Nephron (organoid): Measurements from ENCODE around the gene TMEM14C.
A peak's percentile ranks its signal among the peaks of the same experiment; 100 is the strongest.

ENCODE experiments used
- H3K27ac Mint-ChIP-seq, 3 experiments: 2 replicates each; pipeline ENCODE4 v1.8.0; 2020; ENCODE audit warnings: mixed read lengths in 3 of 3, mild to moderate bottlenecking in 2 of 3, moderate library complexity in 1 of 3
- H3K27me3 Mint-ChIP-seq: 2 replicates; pipeline ENCODE4 v1.8.0; 2021; ENCODE audit warnings: low read depth, mild to moderate bottlenecking, moderate library complexity, mixed read lengths
- H3K36me3 Mint-ChIP-seq: 2 replicates; pipeline ENCODE4 v1.8.0; 2020; ENCODE audit warnings: low read depth, mixed read lengths
- H3K4me1 Mint-ChIP-seq: 2 replicates; pipeline ENCODE4 v1.8.0; 2020; ENCODE audit warnings: mixed read lengths
- H3K4me3 Mint-ChIP-seq, 3 experiments: 2 replicates each; pipeline ENCODE4 v1.8.0; 2020; ENCODE audit warnings: mild to moderate bottlenecking in 3 of 3, mixed read lengths in 3 of 3, moderate library complexity in 2 of 3
- H3K9me3 Mint-ChIP-seq: 2 replicates; pipeline ENCODE4 v1.8.0; 2020; ENCODE audit warnings: mixed read lengths
- CTCF ChIP-seq, 3 experiments: fragments of 200-600 bp; sonication (generic); IDR thresholded peaks; one replicate each; pipeline ENCODE4 v1.5.0; 2021; ENCODE audit warnings: antibody characterized with exemption in 3 of 3; ENCODE audit not compliant: unreplicated experiment in 3 of 3

TMEM14C gene

GRCh38 chr6:10684618-10685017, 38.3 kb upstream of the TMEM14C start:
- peaks cover 10% of the 10 kb centered on the region for H3K27me3 Mint-ChIP-seq

GRCh38 chr6:10685092-10685915, 37.6 kb upstream of the TMEM14C start:
- H3K27ac Mint-ChIP-seq, result no peak overlapping the region
- peaks cover 10% of the 10 kb centered on the region for H3K27me3 Mint-ChIP-seq
- H3K9me3 Mint-ChIP-seq, result no peaks in the 10 kb centered on the region
- H3K4me1 Mint-ChIP-seq, result no peaks in the 10 kb centered on the region
- no peak for TF ChIP-seq CTCF (IDR thresholded peaks at IDR 0.05; ENCODE audit: unreplicated experiment in 3 of 3)
- no peaks in the 10 kb centered on the region for H3K36me3 Mint-ChIP-seq
- no peak overlapping the region for H3K4me3 Mint-ChIP-seq

More at GRCh38 chr6:10684618-10685017, 38.3 kb upstream of the TMEM14C start:
- Mint-ChIP-seq H3K9me3 (no peaks in the 10 kb centered on the region), H3K36me3 (no peaks in the 10 kb centered on the region), H3K4me1 (no peaks in the 10 kb centered on the region), H3K27ac (no peak overlapping the region), H3K4me3 (no peak overlapping the region)
- TF ChIP-seq CTCF (IDR thresholded peaks at IDR 0.05; ENCODE audit: unreplicated experiment in 3 of 3), result no peak

GRCh38 chr6:10686901-10687300, 36.0 kb upstream of the TMEM14C start:
- Mint-ChIP-seq H3K9me3 (no peaks in the 10 kb centered on the region), H3K4me3 (no peak overlapping the region), H3K4me1 (peaks cover 5% of the 10 kb centered on the region), H3K27ac (no peak overlapping the region), H3K36me3 (no peaks in the 10 kb centered on the region), H3K27me3 (peaks cover 10% of the 10 kb centered on the region)
- no peak for TF ChIP-seq CTCF (IDR thresholded peaks at IDR 0.05; ENCODE audit: unreplicated experiment in 3 of 3)

GRCh38 chr6:10687582-10687981, 35.3 kb upstream of the TMEM14C start:
- no peak overlapping the region for H3K27ac Mint-ChIP-seq
- H3K9me3 Mint-ChIP-seq, result no peaks in the 10 kb centered on the region
- peaks cover 10% of the 10 kb centered on the region for H3K27me3 Mint-ChIP-seq
- no peak overlapping the region for H3K4me3 Mint-ChIP-seq
- peaks cover 7% of the 10 kb centered on the region for H3K4me1 Mint-ChIP-seq
- no peak for TF ChIP-seq CTCF (IDR thresholded peaks at IDR 0.05; ENCODE audit: unreplicated experiment in 3 of 3)
- H3K36me3 Mint-ChIP-seq, result no peaks in the 10 kb centered on the region

GRCh38 chr6:10690651-10691445, 32.0 kb upstream of the TMEM14C start:
- H3K9me3 Mint-ChIP-seq, result no peaks in the 10 kb centered on the region
- no peaks in the 10 kb centered on the region for H3K36me3 Mint-ChIP-seq
- H3K4me1 Mint-ChIP-seq, result peaks cover 34% of the 10 kb centered on the region
- H3K27ac Mint-ChIP-seq, result peak overlapping the region; percentile 19 to 75 (median 58)
- H3K4me3 Mint-ChIP-seq, result peak overlapping the region; percentile 63 to 76 (median 73)
- no peak for TF ChIP-seq CTCF (IDR thresholded peaks at IDR 0.05; ENCODE audit: unreplicated experiment in 3 of 3)
- peaks cover 7% of the 10 kb centered on the region for H3K27me3 Mint-ChIP-seq
